ENCODE measurements around the gene UCK2. TPM values are rescaled to one million over a fixed set of nuclear protein-coding genes. Genes with fewer than 3 reads are reported as not detected.

UCK2 gene
- total RNA-seq, 1 donor from 2014 or later = 92.7 TPM

- no peak for TF ChIP-seq CTCF (IDR thresholded peaks at IDR 0.05; ENCODE audit: insufficient read depth, low read length, severe bottlenecking)
- FAIRE-seq = no peak
- H3K4me3 ChIP-seq (ENCODE audit: low read depth, low read length) = no peak overlapping the region
- H3K27me3 ChIP-seq (ENCODE audit: control insufficient read depth, insufficient read depth, low read length) = no peaks in the 10 kb centered on the region
- no peaks in the 10 kb centered on the region for H3K36me3 ChIP-seq (ENCODE audit: control insufficient read depth, insufficient read depth, low read length)
- no peak for DNase-seq (ENCODE audit: low read depth)
Measured at GRCh38 chr1:165853528-165854075, 26.2 kb downstream of the UCK2 start.

- DNase-seq (ENCODE audit: low read depth) (peak; percentile 76), FAIRE-seq (no peak)
- TF ChIP-seq CTCF (IDR thresholded peaks at IDR 0.05; ENCODE audit: insufficient read depth, low read length, severe bottlenecking) = no peak
- no peak overlapping the region for H3K4me3 ChIP-seq (ENCODE audit: low read depth, low read length)
- H3K27me3 ChIP-seq (ENCODE audit: control insufficient read depth, insufficient read depth, low read length) = no peaks in the 10 kb centered on the region
- no peaks in the 10 kb centered on the region for H3K36me3 ChIP-seq (ENCODE audit: control insufficient read depth, insufficient read depth, low read length)
Measured at GRCh38 chr1:165854101-165854845, 26.9 kb downstream of the UCK2 start.

DNA sequence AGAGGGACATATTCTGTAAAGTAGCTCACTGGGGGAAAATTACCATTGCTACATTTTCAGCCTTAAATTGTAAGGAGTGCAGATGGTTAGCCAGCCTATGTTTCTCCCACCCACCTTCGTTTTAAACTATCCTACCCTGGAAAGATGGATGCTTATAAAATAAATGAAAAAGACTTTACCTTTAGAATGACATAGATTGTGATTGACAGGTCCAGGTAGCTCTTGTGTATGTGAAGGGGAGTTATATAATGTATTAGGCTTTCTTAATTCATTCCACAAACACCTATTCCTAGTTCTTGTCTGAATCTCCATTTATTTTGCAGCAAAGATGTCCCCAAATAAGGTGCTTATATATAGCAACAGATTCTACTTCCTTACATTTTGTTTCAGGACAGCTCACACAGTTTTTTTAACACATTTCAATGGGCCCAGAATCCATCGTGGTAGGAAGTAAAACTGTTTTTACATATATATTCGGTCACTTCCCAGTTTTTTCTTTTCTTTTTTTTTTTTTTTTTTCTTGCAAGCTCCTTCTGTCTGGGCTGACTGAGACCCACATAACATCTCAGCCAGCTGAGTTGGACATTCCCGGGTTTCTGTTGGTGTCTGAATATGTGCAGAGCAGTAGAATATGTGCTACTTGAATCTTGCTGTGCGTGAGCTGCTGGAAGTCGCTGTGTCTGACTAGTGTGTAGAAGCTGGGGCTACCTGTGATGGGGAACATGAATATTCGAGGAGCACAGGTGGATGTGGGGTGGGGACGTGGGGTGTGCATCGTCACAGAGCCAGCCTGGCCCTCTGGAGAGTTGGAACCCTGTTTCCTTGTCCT, 27.8 kb downstream of the UCK2 start:
- Histone ChIP-seq H3K4me3 (ENCODE audit: low read depth, low read length) (no peak overlapping the region), H3K27me3 (ENCODE audit: control insufficient read depth, insufficient read depth, low read length) (no peaks in the 10 kb centered on the region), H3K36me3 (ENCODE audit: control insufficient read depth, insufficient read depth, low read length) (no peaks in the 10 kb centered on the region)
- FAIRE-seq = no peak
- no peak for DNase-seq (ENCODE audit: low read depth)
- no peak for TF ChIP-seq CTCF (IDR thresholded peaks at IDR 0.05; ENCODE audit: insufficient read depth, low read length, severe bottlenecking)

DNA sequence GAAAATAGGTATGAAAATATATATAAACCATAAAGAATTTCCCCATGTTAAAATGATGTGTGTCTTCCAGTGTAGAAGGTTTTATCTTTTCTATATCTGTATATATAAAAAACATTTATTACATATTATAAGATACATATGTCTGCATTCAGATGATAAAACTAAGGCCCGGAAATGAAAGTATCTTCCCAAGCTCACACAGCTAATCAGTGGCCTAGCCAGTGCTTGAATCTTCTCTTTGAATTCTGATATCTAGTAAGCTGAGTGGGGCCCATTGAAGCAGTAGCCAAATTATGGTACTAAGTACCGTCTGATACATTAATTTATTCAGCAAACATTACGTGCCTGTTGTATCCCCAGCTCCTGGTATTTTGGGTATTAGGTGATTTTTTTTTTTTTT, 28.6 kb downstream of the UCK2 start:
- TF ChIP-seq CTCF (IDR thresholded peaks at IDR 0.05; ENCODE audit: insufficient read depth, low read length, severe bottlenecking) = no peak
- FAIRE-seq = no peak

DNA sequence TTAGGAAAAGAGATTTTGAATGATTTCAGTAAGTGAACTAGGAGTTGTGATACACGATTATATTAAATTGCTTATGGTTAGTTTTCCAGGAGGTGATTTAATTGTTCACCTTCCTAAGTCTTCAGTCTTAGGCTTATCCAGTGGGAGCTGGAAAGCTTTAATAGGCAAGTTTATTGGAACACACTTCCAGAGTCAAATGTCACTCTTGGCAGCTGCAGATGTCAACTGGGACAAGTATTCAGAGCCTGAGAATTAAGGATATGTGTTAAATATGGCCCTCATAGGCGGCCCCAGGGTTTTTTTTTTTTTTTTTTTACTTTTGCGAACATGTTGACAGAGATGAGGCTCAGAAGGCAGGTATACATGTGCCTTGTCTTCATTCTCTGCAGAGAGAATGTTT, 29.2 kb downstream of the UCK2 start:
- DNase-seq (ENCODE audit: low read depth) (no peak), FAIRE-seq (no peak)
- TF ChIP-seq CTCF (IDR thresholded peaks at IDR 0.05; ENCODE audit: insufficient read depth, low read length, severe bottlenecking) = no peak
- no peaks in the 10 kb centered on the region for H3K27me3 ChIP-seq (ENCODE audit: control insufficient read depth, insufficient read depth, low read length)
- H3K4me3 ChIP-seq (ENCODE audit: low read depth, low read length) = no peak overlapping the region
- H3K36me3 ChIP-seq (ENCODE audit: control insufficient read depth, insufficient read depth, low read length) = no peaks in the 10 kb centered on the region

More for the DNA sequence above, 28.6 kb downstream of the UCK2 start:
- no peaks in the 10 kb centered on the region for H3K27me3 ChIP-seq (ENCODE audit: control insufficient read depth, insufficient read depth, low read length)
- no peak overlapping the region for H3K4me3 ChIP-seq (ENCODE audit: low read depth, low read length)
- DNase-seq (ENCODE audit: low read depth) = no peak
- H3K36me3 ChIP-seq (ENCODE audit: control insufficient read depth, insufficient read depth, low read length) = no peaks in the 10 kb centered on the region
